GM21737 (cell line): ENCODE results near the gene CD300LF.

Experiments used
- ATAC-seq: cut with Tn5 transposase; IDR thresholded peaks from one replicate; pipeline ENCODE4 v1.9.1; 2021; ENCODE audit warnings: mild to moderate bottlenecking, moderate library complexity; ENCODE audit not compliant: unreplicated experiment

Gene CD300LF

GRCh38 chr17:74691151-74691550, 21.6 kb downstream of the CD300LF start:
- ATAC-seq, result no peak

DNA sequence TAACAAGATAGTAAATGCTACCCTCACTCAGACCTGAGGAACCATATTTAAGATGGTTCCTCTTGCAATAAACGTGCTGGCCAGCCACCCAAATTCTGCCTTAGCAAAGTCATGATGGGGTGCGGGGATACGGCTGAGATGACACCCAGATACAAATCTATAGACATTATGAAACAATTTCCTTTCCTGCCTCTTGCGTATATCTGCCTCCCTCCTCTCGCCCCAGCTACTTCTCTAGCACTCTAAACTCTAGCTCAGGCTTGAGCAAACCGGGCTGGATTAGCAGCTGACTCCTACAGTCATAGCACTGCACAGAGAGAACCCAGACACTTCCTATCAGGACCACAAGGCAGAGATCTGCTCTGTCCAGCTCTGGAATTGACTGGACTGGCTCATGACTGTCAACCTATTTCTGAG, 22.3 kb downstream of the CD300LF start:
- ATAC-seq, result no peak

GRCh38 chr17:74687886-74688285, 24.8 kb downstream of the CD300LF start:
- no peak for ATAC-seq

DNA sequence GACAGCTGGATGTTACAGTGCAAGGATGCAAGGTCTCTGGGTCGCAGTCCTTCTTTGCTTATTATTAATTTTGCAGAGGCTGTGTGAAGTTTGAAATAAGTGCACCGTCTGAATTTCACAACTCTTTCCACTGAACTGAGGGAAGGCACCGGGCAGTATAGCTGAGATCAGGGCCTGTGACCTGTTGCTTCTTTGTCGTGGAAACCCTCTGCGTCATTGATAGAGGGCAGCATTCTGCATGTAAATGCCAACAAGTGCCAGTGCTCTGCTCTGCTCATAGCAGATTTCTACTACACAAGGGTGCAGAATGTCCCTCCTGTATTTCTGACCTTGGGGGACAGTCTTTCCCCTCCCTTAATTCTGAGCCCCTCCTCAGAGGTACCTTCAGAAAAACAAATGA, 26.0 kb downstream of the CD300LF start:
- ATAC-seq, result no peak

DNA sequence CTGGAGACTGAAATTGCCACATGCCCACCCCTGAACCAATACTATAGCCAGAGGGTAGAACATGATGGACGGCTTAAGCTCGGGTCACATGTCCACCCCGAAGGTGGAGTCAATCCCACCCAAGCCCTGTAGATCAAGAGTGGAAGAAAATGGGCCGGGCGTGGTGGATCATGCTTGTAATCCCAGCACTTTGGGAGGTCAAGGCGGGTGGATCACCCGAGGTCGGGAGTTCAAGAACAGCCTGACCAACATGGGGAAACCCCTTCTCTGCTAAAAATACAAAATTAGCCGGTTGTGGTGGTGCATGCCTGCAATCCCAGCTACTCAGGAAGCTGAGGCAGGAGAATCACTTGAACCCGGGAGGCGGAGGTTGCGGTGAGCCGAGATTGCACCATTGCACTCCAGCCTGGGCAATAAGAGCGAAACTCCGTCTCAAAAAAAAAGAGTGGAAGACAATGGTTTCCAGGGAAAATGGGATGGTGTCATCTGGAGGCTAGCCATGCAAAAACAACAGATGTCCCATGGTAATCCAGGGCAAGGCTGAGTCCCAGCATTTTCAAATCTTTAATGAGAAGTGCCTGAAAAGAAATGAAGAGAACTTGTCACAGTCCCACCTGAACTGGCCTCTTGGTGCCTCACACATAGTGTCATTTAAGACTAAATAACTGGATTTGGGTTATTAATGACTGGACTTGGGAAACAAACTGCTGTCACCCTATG, 30.1 kb downstream of the CD300LF start:
- ATAC-seq, result no peak

- ATAC-seq, result no peak
These were observed 30.7 kb downstream of the CD300LF start for GRCh38 chr17:74682028-74682427.

- ATAC-seq, result no peak
These were observed 31.8 kb downstream of the CD300LF start for GRCh38 chr17:74680941-74681340.

DNA sequence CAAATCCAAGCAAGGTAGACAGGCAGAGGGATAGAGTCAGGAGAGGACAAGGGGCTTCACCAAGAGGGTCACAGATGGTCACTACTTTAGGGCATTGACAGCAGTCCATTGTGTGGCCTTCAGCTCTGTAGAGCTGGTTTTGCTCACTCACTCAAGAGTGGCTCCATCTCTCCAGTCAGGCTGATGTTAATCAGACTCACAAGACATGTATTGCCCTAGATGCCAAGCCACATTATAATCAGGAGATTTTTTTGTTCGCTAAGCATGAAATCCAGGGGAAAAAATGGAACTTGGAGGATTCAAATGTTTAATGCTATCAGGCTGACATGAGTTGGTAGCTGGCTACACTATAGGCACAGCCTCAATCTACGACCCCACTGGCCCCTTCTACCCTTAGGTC, 32.5 kb downstream of the CD300LF start:
- ATAC-seq, result no peak

DNA sequence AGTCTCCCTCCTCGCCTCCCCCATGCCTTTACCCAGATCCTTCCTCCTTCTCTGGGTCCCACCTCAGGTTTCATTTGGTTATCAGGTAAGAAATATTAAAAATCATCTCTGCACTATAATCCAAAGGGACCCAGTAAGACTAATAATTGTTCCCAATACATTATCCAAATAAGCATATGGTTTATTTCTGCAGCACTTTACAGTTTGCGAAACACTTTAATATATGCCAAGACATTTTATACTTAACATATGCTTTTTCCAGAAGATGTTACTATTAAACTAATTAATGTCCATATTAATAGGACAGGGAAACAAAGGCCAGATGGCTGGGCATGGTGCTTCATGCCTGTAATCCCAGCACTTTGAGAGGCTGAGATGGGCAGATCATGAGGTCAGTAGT, 33.3 kb downstream of the CD300LF start:
- ATAC-seq, result no peak

DNA sequence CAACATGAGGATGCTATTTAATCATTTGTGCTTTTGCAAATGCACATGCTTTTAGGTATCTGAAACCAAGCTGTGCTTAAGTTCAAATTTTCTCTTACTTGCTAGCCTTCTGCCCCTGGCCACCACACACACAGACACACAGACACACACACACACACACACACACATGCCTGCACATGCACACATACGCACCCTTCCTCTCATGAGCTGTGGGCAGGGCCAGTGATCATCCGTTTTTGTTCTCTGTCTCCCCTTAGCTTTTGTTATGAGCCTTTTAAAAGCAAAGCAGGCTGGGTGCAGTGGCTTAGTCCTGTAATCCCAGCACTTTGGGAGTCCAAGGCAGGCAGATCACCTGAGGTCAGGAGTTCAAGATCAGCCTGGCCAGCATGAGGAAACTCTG, 34.2 kb downstream of the CD300LF start:
- ATAC-seq, result no peak

DNA sequence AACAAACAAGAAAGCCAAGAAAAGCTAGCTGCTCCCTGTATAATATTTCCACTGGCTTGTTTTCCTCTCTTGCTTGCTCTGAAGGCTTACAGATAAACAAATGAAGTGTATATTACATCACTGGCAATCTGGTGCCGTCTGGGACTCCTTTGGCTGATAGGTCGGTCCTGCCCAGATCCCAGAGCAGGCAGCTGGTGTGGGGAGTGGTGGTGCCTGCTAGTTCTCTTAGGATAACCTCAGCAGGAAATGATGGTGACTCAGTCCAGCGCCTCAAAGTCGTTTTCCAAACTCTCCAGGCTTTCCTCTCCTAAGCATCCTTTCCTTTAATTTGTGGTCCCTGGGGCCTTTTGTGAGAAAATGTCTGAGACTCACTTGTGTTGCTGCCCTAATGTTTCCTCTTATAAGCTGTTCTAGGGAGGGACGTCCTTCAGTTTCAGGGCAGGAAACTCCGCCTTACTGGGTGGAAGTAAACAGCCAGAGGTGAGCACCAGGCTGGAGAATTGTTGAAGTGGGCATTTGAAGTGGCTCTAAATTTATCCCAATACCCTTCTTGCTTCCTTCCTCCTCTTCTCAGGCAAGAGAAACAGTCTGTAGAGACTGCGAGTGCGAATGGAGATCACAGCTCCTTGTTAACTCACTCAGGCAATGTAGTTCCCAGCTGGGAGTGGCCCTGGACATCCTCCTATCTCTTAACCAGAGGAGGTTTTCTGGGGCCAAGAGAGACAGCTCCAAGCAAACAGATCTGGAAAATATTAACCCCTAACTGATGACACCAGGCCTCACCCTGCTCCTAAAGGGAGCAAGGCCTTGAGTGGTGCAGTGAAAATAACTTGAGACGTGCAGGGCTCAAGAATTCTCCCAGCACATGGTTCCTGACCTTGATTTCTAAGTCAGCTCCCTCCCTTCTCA, 34.9 kb downstream of the CD300LF start:
- ATAC-seq, result no peak

DNA sequence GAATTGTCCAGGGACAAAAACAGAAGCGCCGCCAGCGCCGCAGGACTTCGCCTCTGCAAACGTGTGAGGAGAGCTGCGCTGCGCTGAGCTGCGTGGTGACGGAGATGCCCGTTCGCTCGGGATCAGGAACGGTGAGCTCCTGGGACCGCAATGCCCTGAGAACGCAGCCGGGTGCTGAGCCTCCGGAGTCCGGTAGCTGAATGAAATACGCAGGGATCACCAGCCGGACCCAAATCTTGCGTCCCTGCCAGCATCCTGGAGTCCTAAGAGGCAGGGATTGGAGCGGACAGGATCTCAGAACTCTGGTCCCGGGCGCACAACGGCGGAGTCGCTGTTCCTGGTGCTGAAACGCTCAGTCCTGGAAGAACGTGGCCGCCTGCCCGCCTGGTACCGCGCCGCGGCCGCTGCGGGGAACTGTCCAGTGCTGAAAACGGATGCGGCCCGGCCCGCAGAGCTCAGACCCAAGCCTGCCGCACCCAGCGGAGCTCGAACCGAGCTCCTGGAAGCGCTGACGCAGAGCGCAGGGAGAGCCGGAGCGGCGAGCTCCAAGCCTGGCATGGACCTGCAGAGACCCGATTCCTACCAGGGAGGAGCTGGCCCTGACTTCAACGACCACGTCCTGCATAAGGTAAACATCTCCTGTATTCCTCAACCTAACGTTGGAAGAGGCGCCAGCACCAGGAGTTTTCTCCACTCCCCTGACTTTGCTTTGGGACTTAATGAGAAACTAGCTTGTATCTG, 41.5 kb downstream of the CD300LF start:
- no peak for ATAC-seq

- ATAC-seq, result no peak
These were observed 42.4 kb downstream of the CD300LF start for GRCh38 chr17:74670329-74670728.

DNA sequence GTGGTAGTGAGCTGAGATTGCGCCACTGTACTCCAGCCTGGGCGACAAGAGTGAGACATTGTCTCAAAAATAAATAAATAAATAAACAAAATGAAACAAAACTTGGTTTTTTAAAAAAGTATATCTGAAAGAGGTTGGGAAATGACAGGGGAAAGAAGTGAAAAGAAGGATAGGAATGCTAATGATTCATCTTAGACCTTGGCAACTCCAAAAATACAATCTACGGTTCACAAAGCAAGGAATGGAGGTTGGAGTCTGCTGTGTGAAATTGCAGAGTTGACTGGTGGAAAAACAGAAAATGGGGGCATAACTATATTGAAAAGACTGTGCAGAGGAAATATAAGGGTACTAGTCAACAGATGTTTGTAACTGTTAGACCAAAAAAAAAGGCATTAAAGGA, 49.2 kb downstream of the CD300LF start:
- ATAC-seq, result no peak

GRCh38 chr17:74659889-74660288, 52.8 kb downstream of the CD300LF start:
- ATAC-seq, result no peak

GRCh38 chr17:74658620-74659019, 54.1 kb downstream of the CD300LF start:
- no peak for ATAC-seq

DNA sequence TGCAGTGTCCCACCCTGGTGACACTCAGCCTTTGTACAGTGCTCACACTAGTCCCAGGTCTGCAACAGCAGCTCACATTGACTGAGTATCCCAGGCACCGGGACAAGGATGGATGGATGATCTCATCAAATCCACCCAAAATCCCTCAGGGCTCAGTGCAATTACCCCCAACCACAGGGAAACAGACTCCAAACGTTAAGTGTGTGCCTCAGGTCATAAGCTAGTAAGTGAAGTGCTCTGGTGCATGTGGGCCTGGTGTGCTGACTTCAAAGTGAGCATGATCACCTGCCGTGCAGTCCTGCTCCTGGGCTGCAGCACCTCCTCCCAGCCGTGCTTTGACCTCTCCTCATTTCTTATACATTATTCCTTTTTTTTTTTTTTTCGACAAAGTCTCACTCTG, 58.0 kb downstream of the CD300LF start:
- ATAC-seq, result no peak

DNA sequence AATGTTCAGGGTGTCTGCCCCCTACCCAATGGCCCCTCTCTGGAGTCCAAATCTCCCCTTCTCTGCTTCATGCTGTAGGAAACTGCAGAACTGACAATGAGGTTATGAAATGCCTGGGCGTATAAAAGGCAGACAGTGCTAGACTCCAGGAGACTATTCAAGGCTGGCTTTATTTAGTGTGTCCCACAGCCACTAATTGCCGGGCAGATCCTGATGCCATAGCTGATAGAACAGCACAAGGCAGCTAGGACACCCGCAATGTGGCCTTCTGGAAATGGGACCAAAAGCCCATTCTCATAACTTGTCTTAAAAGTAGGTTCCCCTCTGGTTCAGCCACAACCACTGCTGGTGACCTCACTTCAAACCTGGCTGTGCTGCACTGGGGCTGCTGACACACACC, 60.7 kb downstream of the CD300LF start:
- ATAC-seq, result no peak

DNA sequence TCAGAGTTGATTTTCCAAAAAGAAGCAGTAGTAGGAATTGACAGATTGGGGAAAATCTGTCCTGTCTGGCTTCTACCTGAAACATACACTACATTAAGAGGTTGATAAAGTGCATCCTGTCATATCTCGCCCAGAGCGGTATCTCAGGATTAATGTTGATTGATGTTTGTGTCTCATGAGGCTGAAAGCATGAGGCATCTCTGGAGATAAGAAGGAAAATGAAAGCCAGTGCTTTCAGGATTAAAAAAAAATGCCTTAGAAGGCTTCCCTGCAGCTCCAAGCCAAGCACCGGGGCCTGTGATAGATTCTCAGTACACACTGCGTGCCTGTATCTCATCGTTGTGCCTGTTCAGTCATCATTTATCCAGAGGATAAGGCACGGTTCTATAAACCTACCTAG, 62.8 kb downstream of the CD300LF start:
- ATAC-seq, result no peak

- ATAC-seq, result no peak
These were observed 64.7 kb downstream of the CD300LF start for GRCh38 chr17:74647871-74648672.

DNA sequence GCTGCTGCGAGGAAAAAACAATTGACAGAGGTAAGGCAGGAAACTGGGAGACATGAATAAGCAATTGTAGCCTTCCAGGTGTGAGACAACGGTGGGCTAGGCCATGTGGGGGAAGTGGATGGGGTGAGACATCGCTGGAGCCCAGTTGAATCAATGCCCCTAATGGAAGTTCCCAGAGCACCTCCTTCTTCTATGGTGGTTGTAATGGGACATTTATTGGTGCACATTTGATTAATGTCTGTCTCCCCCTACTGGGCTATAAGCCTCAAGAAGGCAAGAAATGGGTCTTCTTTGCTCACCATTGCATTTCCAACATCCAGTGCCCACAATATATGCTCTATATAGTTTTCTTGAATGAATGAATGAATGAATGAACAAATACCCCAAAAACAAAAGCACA, 66.5 kb downstream of the CD300LF start:
- no peak for ATAC-seq
